GM12878 (cell line): Measurements from ENCODE around the gene PVALEF. TPM values are rescaled to one million over a fixed set of nuclear protein-coding genes. Genes with fewer than 3 reads are reported as not detected.

ENCODE experiments used
- ATAC-seq: fragments of 200-7000 bp; cut with Tn5 transposase; 3 replicates; pipeline ENCODE4 v1.9.1; 2020; ENCODE audit warnings: mild to moderate bottlenecking, moderate library complexity
- BruUV-seq: library from RNA; stranded (reverse); fragments of 400-500 nt; replicated peaks from 2 replicates; lab custom pipeline; 2021; lab: Mats Ljungman, UMichigan
- CTCF ChIA-PET: fragments of 300-600 bp; sonication (Branson Sonifier 250); formaldehyde crosslinking; extraction: SDS; loops from one replicate; lab custom pipeline; 2021; ENCODE audit warnings: inconsistent platforms; lab: Yijun Ruan, JAX
- POLR2A ChIA-PET: fragments of 350-600 bp; formaldehyde crosslinking; extraction: SDS; loops from one replicate; lab custom pipeline; 2021; ENCODE audit warnings: inconsistent platforms; lab: Charles Lee
- RAD21 ChIA-PET: fragments of 300-600 bp; sonication (Branson Sonifier 250); formaldehyde crosslinking; loops from one replicate; lab custom pipeline; 2023; ENCODE audit warnings: antibody characterized with exemption; ENCODE audit not compliant: unreplicated experiment; lab: Charles Lee
- SMC1A ChIA-PET: fragments of 300-600 bp; sonication (Branson Sonifier 250); formaldehyde crosslinking; loops from one replicate; lab custom pipeline; 2023; ENCODE audit not compliant: unreplicated experiment, uncharacterized antibody; lab: Charles Lee
- DNase-seq: peaks from one replicate; pipeline ENCODE4 v3.0.0-alpha.2; 2011; ENCODE audit warnings: low read depth, low spot score
- FAIRE-seq: peaks from 3 replicates; lab custom pipeline; 2011; peaks lifted over from hg19 to GRCh38; lab: Jason Lieb, UNC
- H2AFZ ChIP-seq: 2 replicates; pipeline ENCODE4 v1.6.0; 2011; ENCODE audit warnings: low read depth, low read length, control low read depth; ENCODE audit not compliant: control insufficient read depth
- H3K27ac ChIP-seq: 2 replicates; pipeline ENCODE4 v1.5.1; 2011; ENCODE audit warnings: control low read depth; ENCODE audit not compliant: control insufficient read depth, insufficient read depth
- H3K27me3 ChIP-seq, 2 experiments: replicated peaks in 1 of 2; 2 replicates each; pipeline versions ENCODE4 v1.6.0 to v1.6.1; 2011; ENCODE audit warnings: low read length in 1 of 2; ENCODE audit not compliant: control insufficient read depth in 2 of 2, insufficient read depth in 2 of 2
- H3K36me3 ChIP-seq, 2 experiments: 2 replicates each; pipeline ENCODE4 v1.5.1; 2011; ENCODE audit warnings: low read length in 1 of 2; ENCODE audit not compliant: control insufficient read depth in 2 of 2, insufficient read depth in 2 of 2
- H3K4me1 ChIP-seq: 2 replicates; pipeline ENCODE4 v1.6.1; 2011; ENCODE audit warnings: mild to moderate bottlenecking, low read length, moderate library complexity, mixed read lengths; ENCODE audit not compliant: control insufficient read depth, insufficient read depth
- H3K4me2 ChIP-seq: 2 replicates; pipeline ENCODE4 v1.6.0; 2011; ENCODE audit warnings: control low read depth; ENCODE audit not compliant: control insufficient read depth, insufficient read depth
- H3K4me3 ChIP-seq: fragments of 200-600 bp; sonication (generic); 2 replicates; pipeline ENCODE4 v1.5.1; 2016
- H3K79me2 ChIP-seq: 2 replicates; pipeline ENCODE4 v1.6.0; 2011; ENCODE audit warnings: low read length; ENCODE audit not compliant: control insufficient read depth, insufficient read depth
- H3K9ac ChIP-seq: 2 replicates; pipeline ENCODE4 v1.8.0; 2011; ENCODE audit warnings: low read length, control low read depth, mixed read lengths; ENCODE audit not compliant: control insufficient read depth, insufficient read depth
- H3K9me3 ChIP-seq: replicated peaks from 3 replicates; pipeline ENCODE4 v1.5.1; 2011; ENCODE audit warnings: mild to moderate bottlenecking, low read length; ENCODE audit not compliant: control insufficient read depth, insufficient read depth
- H4K20me1 ChIP-seq: 2 replicates; pipeline ENCODE4 v1.6.0; 2011; ENCODE audit not compliant: control insufficient read depth, insufficient read depth
- CEBPZ ChIP-seq: fragments of 150-350 bp; IDR thresholded peaks from 2 replicates; pipeline ENCODE4 v1.6.1; 2016; ENCODE audit warnings: low read depth, low read length
- E2F4 ChIP-seq: IDR thresholded peaks from 2 replicates; pipeline ENCODE4 v1.6.1; 2012; ENCODE audit warnings: low read depth, low read length, improper control_type of control experiment
- ELK1 ChIP-seq: IDR thresholded peaks from 2 replicates; pipeline ENCODE4 v1.6.1; 2012; ENCODE audit warnings: low read depth, low read length, improper control_type of control experiment
- GATAD2B ChIP-seq: fragments of 450-650 bp; conservative IDR thresholded peaks from 2 replicates; pipeline ENCODE4 v1.6.1; 2017; ENCODE audit warnings: low read depth, mild to moderate bottlenecking, moderate library complexity
- HDAC6 ChIP-seq: fragments of 200-600 bp; sonication (generic); IDR thresholded peaks from one replicate; pipeline ENCODE4 v1.8.0; 2017; ENCODE audit warnings: antibody characterized with exemption; ENCODE audit not compliant: unreplicated experiment
- IRF4 ChIP-seq: IDR thresholded peaks from 2 replicates; pipeline ENCODE4 v1.6.1; 2011; ENCODE audit warnings: low read depth, low read length
- MEF2A ChIP-seq: IDR thresholded peaks from 2 replicates; pipeline ENCODE4 v1.6.1; 2011; ENCODE audit warnings: low read depth, mild to moderate bottlenecking, low read length, moderate library complexity; ENCODE audit not compliant: insufficient read depth
- MLLT1 ChIP-seq: fragments of 450-650 bp; IDR thresholded peaks from 2 replicates; pipeline ENCODE4 v1.6.1; 2016; ENCODE audit warnings: mild to moderate bottlenecking
- NBN ChIP-seq: fragments of 450-650 bp; IDR thresholded peaks from 2 replicates; pipeline ENCODE4 v1.6.1; 2016
- NRF1 ChIP-seq: conservative IDR thresholded peaks from 2 replicates; pipeline ENCODE4 v1.6.1; 2011; ENCODE audit warnings: mild to moderate bottlenecking, low read depth, low read length, improper control_type of control experiment
- STAT1 ChIP-seq: fragments of 450-650 bp; conservative IDR thresholded peaks from 2 replicates; pipeline ENCODE4 v1.6.1; 2014; ENCODE audit warnings: antibody characterized with exemption, mild to moderate bottlenecking
- WRNIP1 ChIP-seq: IDR thresholded peaks from 2 replicates; pipeline ENCODE4 v1.6.1; 2011; ENCODE audit warnings: low read depth, low read length, improper control_type of control experiment, borderline replicate concordance
- WGBS: methylation state at CpG from one replicate; pipeline ENCODE4 v1.1.6; 2016; ENCODE audit warnings: low lambda C conversion rate; ENCODE audit not compliant: insufficient replicate concordance, insufficient coverage; ENCODE audit errors: missing lambda C conversion rate; 5-methylcytosine and 5-hydroxymethylcytosine counted together
- in situ Hi-C: fragments of 300-500 bp; cut with MboI; formaldehyde crosslinking; loops from 9 replicates; pipeline ENCODE4 v1.14.3; 2018; ENCODE audit warnings: mixed read lengths
- intact Hi-C: fragments of 100-400 bp; cut with micrococcal nuclease; formaldehyde crosslinking; loops from one replicate; pipeline ENCODE4 v1.14.2; 2022; ENCODE audit not compliant: unreplicated experiment
- polyA plus RNA-seq, 11 experiments: library from polyadenylated mRNA; depleted of rRNA in 4 of 11; unstranded in 6 of 11; stranded (reverse) in 5 of 11; fragments of >200 nt; fragmentation: Nextera tagmentation in 4 of 11; fragmentation: Illumina TruSeq in 1 of 11; extraction: Ambion mirVana in 4 of 11; extraction: Trizol in 1 of 11; gene quantifications; 1 replicate in 1 of 11; 2 replicates in 10 of 11; pipeline versions ENCODE4 v1.2.1 to v1.2.3, GENCODE V29; 2011 to 2016; ENCODE audit warnings: inconsistent platforms in 2 of 11, missing spikeins in 2 of 11, low read depth in 1 of 11
- total RNA-seq, 4 experiments: library from RNA; depleted of rRNA in 3 of 4; stranded (reverse); fragments of >200 nt in 3 of 4; fragmentation: Illumina TruSeq in 1 of 4; extraction: Trizol in 1 of 4; gene quantifications; 2 replicates each; pipeline versions ENCODE4 v1.2.1 to v1.2.3, GENCODE V29; 2013 to 2021
- TF ChIP-seq, protein P1 (sequence below): fragments of 450-650 bp; IDR thresholded peaks from 2 replicates; pipeline ENCODE4 v1.6.1; 2018; ENCODE audit warnings: borderline replicate concordance, mild to moderate bottlenecking; ENCODE audit not compliant: partially characterized antibody

The PVALEF gene
- total and polyA plus RNA-seq, 10 of the 15 experiments (the other 5 are each of a cell fraction or from before 2014, with no cell fraction given) = not detected

- SMC1A ChIA-PET = no interaction called here
- peaks cover 3% of the 10 kb centered on the region for H3K79me2 ChIP-seq
- intact Hi-C loops = no loop called here
- CTCF ChIA-PET = no interaction called here
- no peak overlapping the region for H3K4me2 ChIP-seq
- H3K4me3 ChIP-seq = no peak overlapping the region
- H2AFZ ChIP-seq = no peak overlapping the region
- no peak for ATAC-seq
- RAD21 ChIA-PET = no interaction called here
- H3K27me3 ChIP-seq = no peaks in the 10 kb centered on the region
- no peak overlapping the region for H3K9ac ChIP-seq
- POLR2A ChIA-PET = no interaction called here
- no peak for FAIRE-seq
- WGBS = 84% methylated on average over 24 of the region's 24 CpGs
- H3K36me3 ChIP-seq = no peaks in the 10 kb centered on the region
- no peak for DNase-seq
- BruUV-seq = no TSS peak
- H3K27ac ChIP-seq = no peak overlapping the region
- in situ Hi-C loops = loop anchor here (5.0 kb wide), 1 partner anchor 52 kb away; the partner anchor contains the start of genes AATK and PVALEF
- H3K9me3 ChIP-seq = no peaks in the 10 kb centered on the region
- H3K4me1 ChIP-seq = peaks cover 9% of the 10 kb centered on the region
- no peaks in the 10 kb centered on the region for H4K20me1 ChIP-seq
- TF ChIP-seq WRNIP1 = no peak
- no peak for TF ChIP-seq IRF4
- no peak for TF ChIP-seq CEBPZ
- TF ChIP-seq STAT1 = no peak
- no peak for TF ChIP-seq MEF2A
- no peak for TF ChIP-seq ELK1
- no peak for TF ChIP-seq GATAD2B
- TF ChIP-seq NRF1 = no peak
- TF ChIP-seq NBN = no peak
- no peak for TF ChIP-seq E2F4
- TF ChIP-seq HDAC6 = no peak
- TF ChIP-seq, protein P1, sequence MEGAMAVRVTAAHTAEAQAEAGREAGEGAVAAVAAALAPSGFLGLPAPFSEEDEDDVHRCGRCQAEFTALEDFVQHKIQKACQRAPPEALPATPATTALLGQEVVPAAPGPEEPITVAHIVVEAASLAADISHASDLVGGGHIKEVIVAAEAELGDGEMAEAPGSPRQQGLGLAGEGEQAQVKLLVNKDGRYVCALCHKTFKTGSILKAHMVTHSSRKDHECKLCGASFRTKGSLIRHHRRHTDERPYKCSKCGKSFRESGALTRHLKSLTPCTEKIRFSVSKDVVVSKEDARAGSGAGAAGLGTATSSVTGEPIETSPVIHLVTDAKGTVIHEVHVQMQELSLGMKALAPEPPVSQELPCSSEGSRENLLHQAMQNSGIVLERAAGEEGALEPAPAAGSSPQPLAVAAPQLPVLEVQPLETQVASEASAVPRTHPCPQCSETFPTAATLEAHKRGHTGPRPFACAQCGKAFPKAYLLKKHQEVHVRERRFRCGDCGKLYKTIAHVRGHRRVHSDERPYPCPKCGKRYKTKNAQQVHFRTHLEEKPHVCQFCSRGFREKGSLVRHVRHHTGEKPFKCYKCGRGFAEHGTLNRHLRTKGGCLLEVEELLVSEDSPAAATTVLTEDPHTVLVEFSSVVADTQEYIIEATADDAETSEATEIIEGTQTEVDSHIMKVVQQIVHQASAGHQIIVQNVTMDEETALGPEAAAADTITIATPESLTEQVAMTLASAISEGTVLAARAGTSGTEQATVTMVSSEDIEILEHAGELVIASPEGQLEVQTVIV = no peak
- no peak for TF ChIP-seq MLLT1
Observed at GRCh38 chr17:81219476-81220180, 54.3 kb downstream of the PVALEF start.
